Calu3 (cell line): ENCODE results near the gene FCN2. TPM values are rescaled to one million over a fixed set of nuclear protein-coding genes. Genes with fewer than 3 reads are reported as not detected.

Experiments
- BruUV-seq: library from RNA; stranded (reverse); fragments of 400-500 nt; replicated peaks from 2 replicates; lab custom pipeline; 2021; lab: Mats Ljungman, UMichigan
- CTCF ChIA-PET: fragments of 300-600 bp; sonication (Branson Sonifier 250); formaldehyde crosslinking; loops from one replicate; lab custom pipeline; 2022; ENCODE audit warnings: antibody characterized with exemption; lab: Charles Lee
- DNase-seq: peaks from one replicate; pipeline ENCODE4 v3.0.0; 2022
- H3K27ac Mint-ChIP-seq: one replicate; pipeline ENCODE4 v1.8.0; 2022; ENCODE audit warnings: mixed read lengths; ENCODE audit not compliant: unreplicated experiment
- H3K27me3 Mint-ChIP-seq: one replicate; pipeline ENCODE4 v1.8.0; 2022; ENCODE audit warnings: mixed read lengths; ENCODE audit not compliant: unreplicated experiment
- H3K36me3 Mint-ChIP-seq: one replicate; pipeline ENCODE4 v1.8.0; 2022; ENCODE audit warnings: mild to moderate bottlenecking, moderate library complexity, mixed read lengths; ENCODE audit not compliant: insufficient read depth, unreplicated experiment
- H3K4me1 Mint-ChIP-seq: one replicate; pipeline ENCODE4 v1.8.0; 2022; ENCODE audit warnings: mild to moderate bottlenecking, low read depth, mixed read lengths; ENCODE audit not compliant: unreplicated experiment
- H3K4me3 Mint-ChIP-seq: one replicate; pipeline ENCODE4 v1.8.0; 2022; ENCODE audit warnings: mild to moderate bottlenecking, low read depth, moderate library complexity, mixed read lengths; ENCODE audit not compliant: unreplicated experiment
- H3K9me3 Mint-ChIP-seq: one replicate; pipeline ENCODE4 v1.8.0; 2022; ENCODE audit warnings: low read depth, mixed read lengths; ENCODE audit not compliant: unreplicated experiment
- intact Hi-C: fragments of 100-400 bp; cut with micrococcal nuclease; formaldehyde crosslinking; loops from one replicate; pipeline ENCODE4 v1.10.0; 2022; ENCODE audit not compliant: unreplicated experiment
- microRNA-seq: library from miRNA; unstranded; fragments of <30 nt; microRNA quantifications from one replicate; pipeline ENCODE4 v1.2.0, GENCODE V29; 2022
- total RNA-seq: library from RNA; stranded (reverse); gene quantifications from 2 replicates; pipeline ENCODE4 v1.2.3, GENCODE V29; 2022
- TF ChIP-seq, protein P1 (sequence below): fragments of 200-600 bp; IDR thresholded peaks from one replicate; pipeline ENCODE4 v1.8.0; 2022; ENCODE audit warnings: antibody characterized with exemption; ENCODE audit not compliant: unreplicated experiment

Gene FCN2
- total RNA-seq, 1 experiment from 2014 or later: not detected

DNA sequence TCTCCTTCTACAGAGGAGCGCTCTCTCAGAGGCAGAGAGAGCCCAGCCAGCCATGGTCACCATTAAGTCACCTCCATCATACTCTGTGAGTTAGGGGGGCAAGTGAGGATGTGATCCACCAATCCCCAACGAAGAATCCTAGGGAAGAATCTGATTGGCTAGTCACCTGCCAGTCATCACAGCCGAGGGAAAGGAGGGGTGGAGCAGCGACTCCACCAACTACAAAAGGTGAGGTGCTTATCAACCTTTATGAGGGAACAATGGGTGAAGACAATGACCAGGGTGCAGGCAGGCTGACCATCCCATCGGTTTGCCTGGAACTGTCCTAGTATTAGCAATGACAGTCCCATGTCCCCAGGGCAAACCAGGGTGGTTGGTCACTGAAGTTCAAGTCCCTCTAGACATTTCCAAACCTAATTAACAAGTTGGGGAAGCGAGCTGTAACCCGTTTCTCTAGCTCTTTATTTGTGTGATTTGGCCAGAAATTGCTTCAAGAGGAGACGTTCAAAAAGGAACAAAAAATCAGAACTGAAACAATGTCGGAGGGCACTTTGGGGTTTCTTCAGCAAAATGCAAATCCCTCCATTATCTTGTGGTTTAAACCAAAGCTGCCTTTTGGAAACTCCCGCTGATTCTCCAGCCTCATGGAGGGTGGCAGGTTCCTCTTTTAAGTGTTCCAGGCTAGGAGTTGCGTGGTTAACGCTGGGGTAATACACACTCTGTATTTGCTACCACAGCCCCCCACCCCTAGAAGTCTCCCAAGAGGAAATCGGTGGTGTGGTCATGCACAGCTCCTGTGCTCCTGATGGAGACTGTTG, 55.9 kb downstream of the FCN2 start:
- CTCF ChIA-PET: no interaction called here

More for the DNA sequence above, 55.9 kb downstream of the FCN2 start:
- Mint-ChIP-seq H3K4me3 (no peak overlapping the region), H3K9me3 (peaks cover 2% of the 10 kb centered on the region), H3K4me1 (no peaks in the 10 kb centered on the region), H3K27ac (no peak overlapping the region), H3K36me3 (no peaks in the 10 kb centered on the region), H3K27me3 (peaks cover 9% of the 10 kb centered on the region)
- intact Hi-C loops: no loop called here
- TF ChIP-seq, protein P1, sequence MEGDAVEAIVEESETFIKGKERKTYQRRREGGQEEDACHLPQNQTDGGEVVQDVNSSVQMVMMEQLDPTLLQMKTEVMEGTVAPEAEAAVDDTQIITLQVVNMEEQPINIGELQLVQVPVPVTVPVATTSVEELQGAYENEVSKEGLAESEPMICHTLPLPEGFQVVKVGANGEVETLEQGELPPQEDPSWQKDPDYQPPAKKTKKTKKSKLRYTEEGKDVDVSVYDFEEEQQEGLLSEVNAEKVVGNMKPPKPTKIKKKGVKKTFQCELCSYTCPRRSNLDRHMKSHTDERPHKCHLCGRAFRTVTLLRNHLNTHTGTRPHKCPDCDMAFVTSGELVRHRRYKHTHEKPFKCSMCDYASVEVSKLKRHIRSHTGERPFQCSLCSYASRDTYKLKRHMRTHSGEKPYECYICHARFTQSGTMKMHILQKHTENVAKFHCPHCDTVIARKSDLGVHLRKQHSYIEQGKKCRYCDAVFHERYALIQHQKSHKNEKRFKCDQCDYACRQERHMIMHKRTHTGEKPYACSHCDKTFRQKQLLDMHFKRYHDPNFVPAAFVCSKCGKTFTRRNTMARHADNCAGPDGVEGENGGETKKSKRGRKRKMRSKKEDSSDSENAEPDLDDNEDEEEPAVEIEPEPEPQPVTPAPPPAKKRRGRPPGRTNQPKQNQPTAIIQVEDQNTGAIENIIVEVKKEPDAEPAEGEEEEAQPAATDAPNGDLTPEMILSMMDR: no peak
- no TSS peak for BruUV-seq
- no peak for DNase-seq

Small RNA genes within 50 kb of the gene (microRNA-seq; reads per million reads assigned to microRNA genes)
- gene MIR3689A: not detected
- gene MIR3689B: not detected
- gene MIR3689C: not detected
- gene MIR3689D1: not detected
- gene MIR3689D2: not detected
- gene MIR3689E: not detected
- not detected for gene MIR3689F

Other genes with a start within 250 kb of the FCN2 start
- gene COL5A1, start 239.0 kb upstream of the FCN2 start, total RNA-seq: not detected in 2 replicates
- gene FCN1, start 37.1 kb downstream of the FCN2 start, total RNA-seq: not detected in 2 replicates
- gene OLFM1, start 206.9 kb downstream of the FCN2 start, total RNA-seq: 5.5 and 7.9 TPM in 2 replicates